HG02642 (cell line): ENCODE results near the gene CD38.
"Not testable (repeated sequence)": the region's sequence is repeated elsewhere in the genome, so short reads cannot be mapped to it uniquely, and the experiment has no call there.

Experiments used
- ATAC-seq: cut with Tn5 transposase; IDR thresholded peaks from one replicate; pipeline ENCODE4 v1.9.1; 2021; ENCODE audit warnings: mild to moderate bottlenecking; ENCODE audit not compliant: unreplicated experiment, poor library complexity

Gene CD38

DNA sequence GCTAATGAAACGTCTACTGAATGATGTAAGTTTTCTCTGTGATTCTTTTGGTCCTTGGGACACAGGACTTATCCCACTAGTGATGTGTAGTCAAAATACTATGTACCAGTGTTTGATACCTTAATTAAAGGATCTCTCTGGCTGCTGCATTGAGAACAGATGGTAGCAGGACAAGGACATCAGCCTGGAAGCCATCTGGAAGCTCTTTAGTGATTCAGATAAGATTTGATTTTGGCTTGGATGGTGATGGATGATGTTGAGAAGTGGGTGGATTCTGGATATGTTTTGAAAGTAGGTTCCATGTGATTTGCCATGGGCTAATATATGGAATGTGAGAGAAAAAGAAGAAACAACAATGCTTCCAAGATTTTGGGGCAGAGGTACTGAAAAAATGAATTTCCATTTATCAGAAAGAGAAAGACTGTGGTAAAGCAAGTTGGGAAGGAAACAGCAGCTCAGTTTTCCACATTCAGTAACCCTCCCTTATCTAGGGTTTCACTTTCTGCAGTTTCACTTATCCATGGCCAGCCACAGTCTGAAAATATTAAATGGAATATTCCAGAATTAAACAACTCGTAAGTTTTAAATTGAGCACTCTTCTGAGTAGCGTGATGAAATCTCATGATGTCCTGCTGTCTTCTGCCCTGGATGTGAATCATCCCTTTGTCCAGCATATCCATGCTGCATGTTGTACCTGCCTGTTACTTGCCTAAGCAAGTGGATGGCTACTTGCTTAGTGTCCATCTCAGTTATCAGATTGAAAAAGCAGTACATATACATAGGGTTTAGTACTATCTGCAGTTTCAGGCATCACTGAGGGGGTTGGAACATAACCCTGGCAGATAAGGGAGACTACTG is 15.6 kb downstream of the CD38 start:
- ATAC-seq, result no peak

DNA sequence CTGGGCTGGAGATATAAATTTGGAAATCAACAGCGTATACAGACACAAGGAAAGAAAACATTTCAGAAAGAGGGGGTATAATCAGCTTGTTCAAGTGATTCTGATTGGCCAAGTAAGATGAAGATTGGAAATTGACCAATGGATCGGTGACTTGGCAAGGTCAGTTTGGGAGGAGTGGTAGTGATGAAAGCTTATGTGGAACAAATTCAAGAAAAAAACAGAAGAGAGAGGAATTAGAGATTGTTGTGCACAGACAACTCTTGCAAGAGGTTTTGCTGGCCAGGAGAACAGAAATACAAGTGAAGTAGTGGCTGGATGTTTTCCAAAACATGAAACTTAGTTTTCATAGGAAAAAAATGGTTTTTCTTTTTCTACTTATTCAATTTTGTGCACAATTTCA is 16.3 kb downstream of the CD38 start:
- no peak for ATAC-seq

DNA sequence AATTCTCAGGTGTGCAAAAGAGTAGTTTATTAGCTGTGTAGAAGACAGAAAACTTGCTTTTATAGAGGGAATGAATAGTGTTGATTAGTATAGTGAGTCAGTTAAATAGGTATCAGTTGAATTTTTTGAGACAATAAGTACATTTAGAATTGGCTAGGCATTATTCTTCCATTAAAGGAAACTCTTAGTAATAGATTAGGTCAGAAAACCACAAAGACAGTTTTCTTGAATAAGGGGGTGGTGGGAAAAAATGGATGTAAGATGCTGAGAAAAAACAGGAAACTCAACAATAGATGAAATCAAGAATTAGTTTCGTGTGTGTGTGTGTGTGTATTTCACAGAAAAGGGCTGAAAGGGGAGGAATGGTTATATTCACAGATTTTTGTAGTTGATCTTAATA is 16.8 kb downstream of the CD38 start:
- no peak for ATAC-seq

DNA sequence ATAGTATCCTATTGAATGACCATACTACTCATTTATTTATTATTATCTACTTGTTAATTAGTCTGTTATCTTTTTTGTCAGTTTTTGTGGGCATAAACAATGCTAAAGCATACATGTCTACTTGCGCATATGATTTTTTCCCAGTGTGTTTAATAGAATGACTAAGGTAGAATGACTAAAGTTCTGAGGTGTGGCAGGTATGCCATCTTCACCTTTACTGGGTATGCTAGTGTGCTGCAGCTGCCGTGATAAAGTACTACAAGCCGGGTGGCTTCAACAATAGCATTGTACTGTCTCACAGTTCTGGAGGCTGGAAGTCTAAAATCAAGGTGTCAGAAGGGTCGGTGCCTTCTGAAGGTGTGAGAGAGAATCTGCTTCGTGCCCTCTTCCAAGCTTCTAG is 19.2 kb downstream of the CD38 start:
- ATAC-seq, result no peak

DNA sequence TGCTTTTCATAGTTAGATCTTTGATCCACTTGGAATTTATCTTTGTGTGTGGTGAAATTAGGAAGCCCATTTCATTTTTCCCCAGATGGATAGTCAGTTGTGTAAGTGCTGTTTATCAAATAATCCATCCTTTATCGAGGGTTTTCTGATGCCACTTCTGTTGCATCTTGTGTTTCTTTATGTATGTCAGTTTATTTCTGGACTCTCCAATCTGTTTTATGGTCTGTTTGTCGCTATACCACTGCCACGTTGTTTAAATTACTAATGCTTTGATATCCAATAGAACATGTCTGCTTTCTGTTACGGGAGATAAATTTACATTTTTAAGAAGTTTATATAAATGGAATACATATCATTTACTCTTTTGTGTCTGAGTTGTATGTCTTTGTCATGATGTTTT is 21.0 kb downstream of the CD38 start:
- no peak for ATAC-seq

DNA sequence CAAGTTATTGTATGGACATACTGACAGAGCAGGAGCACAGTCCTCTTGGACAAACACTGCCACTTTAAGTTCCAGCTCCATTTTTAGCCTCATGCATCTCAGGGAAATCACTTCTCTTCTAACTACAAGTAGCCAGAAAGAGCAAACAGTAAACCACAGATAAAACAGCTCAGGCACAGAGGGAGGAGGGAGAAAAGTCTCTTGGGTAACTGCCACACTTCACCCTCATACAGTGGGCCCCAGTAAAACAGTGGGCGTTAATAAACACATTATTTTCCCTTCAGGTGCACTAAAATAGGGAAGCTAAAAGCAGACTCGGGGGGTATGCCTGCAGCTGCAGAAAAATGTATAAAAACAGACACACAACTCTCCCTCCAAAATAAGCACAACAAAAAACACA is 21.6 kb downstream of the CD38 start:
- ATAC-seq, result no peak

DNA sequence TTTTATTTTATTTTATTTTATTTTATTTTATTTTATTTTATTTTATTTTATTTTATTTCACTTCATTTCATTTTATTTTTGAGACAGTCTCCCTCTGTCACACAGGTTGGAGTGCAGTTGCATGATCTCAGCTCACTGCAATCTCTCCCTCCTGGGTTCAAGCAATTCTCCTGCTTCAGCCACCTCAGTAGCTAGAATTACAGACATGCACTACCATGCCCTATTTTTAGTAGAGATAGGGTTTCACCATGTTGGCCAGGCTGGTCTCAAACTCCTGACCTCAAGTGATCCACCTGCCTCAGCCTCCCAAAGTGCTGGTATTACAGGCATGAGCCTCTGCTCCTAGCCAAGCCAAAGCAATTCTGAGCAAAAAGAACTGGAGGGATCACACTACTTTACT is 24.4 kb downstream of the CD38 start:
- ATAC-seq, result not testable (repeated sequence)

DNA sequence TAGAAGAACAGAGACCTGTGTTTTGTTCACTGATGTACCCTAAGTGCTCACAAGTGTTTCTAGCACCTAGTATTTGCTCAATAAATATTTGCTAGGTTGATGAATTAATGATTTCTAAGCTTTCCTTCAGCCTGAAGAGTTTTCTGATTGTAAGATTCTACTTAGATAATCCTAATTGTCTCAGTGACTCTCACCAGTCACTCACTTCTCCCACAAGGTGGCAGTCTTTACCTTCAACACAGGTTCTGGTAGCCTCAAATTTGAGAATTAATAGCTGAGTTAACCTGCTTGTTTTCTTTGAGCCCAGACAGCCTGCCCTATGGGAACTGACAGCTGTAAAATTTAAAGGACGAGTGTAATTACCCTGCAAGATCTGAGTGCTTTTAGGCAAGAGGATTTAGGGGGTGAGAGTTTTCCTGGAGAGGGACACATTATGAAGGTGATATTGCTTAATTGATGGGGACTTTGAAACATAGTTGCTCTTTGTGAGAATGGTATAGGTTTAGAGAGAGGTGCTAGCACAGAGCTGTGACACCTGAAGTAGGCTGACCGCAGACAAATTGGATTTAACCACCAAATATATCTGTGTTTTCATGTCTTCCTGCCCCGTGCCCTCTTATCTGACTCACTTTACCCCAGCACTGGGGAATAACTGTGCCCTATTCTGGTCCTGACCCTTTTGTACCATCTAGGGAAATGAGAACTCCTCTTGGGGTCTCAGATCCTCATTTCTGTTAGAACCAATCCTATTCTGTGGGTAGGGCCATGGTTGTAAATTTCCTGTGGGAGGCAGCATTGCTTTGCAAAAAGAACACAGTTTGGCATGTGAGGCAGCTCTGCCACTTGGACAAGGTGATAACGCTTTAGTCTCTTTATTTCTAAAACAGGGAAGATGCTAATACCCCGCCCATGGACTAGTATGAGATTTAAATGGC is 27.7 kb downstream of the CD38 start:
- ATAC-seq, result peak; percentile 36

DNA sequence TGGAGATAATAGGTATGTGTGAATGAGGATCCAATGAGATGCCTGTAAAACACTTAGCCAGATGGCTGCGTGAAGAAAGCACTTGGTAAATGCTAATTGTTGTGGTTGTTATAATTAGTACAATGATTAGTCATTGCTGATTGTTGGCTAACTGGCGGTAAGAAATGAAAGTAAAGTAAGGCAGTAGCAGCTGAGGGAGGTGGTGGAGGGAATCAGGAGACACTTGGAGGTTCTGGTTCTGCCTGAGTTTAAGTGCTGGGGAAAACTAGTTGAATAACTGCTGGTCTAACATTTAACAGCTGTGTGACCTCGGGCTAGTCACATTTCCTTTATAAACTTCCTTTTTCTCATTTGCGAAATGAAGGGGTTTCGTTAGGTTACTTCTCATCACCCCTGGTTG is 30.9 kb downstream of the CD38 start:
- ATAC-seq, result peak; percentile 86

DNA sequence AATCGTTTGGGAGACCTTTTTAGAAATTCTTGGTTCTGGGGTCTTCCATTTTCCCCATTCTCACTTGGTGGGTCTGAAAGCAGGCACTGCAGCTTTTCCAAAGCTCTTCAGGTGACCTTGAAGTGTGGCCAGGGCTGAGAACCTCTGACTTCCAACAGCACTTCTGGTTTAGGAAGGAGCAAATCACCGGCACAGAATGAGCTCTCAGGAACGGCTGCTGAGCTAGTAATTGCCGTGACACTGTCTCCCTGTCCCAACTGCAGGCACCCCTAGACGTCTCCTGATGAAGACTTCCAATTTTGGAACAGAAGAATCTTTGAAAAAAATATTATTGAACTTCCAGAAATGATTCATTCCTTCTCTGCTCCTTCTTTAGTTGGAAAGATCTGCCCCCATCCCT is 31.3 kb downstream of the CD38 start:
- ATAC-seq, result peak; percentile 21

DNA sequence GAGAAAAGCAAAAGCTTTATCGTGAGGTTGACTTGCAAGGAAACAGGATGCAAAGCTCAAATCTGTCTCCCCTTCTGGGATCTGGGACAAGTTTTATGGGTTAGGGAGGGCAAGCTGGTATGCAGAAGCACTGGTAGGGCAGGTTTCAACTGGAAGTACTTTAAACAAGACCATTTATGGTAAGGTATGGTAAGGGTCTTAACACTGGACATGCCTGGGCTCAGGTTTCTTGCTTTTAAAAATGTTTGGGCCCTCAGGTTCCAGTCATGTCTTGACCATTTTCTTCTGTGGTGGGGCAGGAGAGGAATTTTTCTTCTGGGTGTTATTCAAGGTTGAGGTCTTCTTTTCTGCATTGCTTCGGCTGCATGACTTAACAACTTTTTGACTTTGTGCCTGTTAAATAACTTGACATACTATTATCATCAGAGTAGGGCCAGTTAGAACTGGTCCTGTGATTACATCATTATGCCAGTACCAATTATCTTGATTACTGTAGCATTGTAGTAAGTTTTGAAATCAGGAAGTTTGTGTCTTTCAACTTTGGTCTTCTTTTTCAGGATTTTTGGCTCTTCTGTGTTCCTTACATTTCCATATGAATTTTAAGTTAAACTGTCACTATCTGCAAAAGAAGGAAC is 33.7 kb downstream of the CD38 start:
- no peak for ATAC-seq

DNA sequence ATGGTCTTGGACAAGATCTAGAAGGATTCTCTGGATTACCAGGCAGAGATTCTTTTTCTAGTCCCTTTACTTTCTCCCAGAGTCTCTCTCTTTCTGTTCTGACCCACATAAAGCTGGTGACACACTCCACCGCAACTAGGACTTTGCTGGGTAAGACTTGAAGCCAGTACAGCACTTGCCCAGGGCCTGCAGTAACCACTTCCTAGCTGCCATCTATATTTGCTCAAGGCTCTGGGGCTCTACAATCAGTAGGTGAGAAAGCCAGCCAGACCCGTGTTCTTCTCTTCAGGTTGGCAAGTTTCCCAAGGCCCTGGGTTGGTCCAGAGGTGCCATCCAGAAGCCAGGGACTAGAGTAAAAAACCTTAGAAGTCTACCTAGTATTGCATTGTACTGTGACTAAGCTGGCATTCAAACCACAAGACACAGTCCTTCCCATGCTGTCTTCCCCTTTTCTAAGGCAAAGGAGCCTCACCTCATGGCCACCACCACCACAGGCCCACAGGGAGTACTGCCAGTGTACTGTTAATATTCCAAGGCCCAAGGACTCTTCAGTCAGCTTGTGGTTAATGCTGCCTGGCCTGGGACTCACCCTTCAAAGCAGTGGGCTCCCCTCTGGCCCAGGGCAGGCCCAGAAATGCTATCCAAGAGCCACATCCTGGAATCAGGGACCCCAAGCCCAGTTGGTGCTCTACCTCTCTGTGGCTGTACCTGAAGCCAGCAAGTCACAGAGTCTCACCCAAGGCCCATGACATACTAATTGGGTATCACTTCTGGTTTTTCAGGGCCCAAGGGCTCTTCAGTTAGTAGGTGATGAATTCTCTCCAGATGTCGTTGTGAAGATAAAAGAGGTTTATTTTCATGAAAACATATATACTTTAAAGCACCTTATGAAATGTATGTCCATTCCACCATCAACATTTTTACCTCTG is 54.7 kb downstream of the CD38 start:
- ATAC-seq, result no peak

DNA sequence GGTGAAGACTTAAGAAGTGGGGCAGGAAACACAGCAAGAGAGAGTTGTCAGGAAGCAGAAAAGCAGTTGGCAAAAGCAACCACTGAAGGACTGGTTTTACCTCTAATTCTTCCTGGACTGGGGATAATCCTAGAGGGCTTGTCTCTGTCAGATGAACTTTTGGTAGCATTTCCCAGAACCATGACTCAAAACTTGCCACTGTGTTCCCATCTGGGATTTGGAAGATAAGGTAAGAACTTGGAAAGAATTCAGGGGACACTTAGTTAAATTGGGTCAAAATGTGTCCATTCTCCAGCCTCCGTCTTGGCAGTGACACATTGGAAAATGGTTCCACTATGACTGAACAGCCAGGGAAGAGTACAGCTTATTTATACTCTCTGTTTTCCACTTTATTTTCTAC is 55.7 kb downstream of the CD38 start:
- no peak for ATAC-seq

DNA sequence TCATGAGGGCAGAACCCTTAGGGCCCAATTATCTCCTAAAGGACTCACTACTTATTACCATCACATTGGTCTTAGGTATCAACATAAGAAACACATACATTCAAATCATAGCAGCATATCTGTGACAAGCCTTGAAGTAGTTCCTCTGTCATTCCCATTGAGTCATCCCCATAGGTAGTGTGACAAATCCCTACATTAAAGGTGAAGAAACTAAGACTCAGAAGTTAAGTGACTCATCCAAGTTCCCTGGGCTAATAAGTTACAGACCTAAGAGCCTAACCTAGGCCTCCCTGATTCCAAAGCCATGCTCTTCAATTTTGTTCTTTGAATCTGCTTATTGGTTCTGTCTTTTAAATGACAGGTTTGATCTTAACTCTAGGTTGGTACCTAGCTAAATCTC is 58.2 kb downstream of the CD38 start:
- peak; percentile 69 for ATAC-seq

DNA sequence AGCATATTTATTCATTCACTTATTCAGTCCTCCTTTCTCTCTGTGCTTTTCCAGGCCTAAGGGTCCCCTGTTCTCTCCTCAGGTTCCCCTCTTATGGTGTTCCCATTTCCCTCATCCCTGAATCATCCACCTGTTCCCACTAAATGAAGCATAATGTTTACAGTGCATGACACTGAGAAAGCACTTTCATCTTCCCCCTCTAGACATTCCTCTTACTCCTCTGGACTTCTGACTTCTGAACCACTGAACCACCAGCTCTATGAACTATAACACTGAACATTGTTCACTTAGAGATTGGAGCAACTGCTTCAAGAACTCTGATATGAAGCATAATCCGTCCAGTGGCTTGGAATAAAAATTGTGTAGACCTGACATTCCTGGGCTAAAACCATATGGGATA is 59.5 kb downstream of the CD38 start:
- no peak for ATAC-seq

DNA sequence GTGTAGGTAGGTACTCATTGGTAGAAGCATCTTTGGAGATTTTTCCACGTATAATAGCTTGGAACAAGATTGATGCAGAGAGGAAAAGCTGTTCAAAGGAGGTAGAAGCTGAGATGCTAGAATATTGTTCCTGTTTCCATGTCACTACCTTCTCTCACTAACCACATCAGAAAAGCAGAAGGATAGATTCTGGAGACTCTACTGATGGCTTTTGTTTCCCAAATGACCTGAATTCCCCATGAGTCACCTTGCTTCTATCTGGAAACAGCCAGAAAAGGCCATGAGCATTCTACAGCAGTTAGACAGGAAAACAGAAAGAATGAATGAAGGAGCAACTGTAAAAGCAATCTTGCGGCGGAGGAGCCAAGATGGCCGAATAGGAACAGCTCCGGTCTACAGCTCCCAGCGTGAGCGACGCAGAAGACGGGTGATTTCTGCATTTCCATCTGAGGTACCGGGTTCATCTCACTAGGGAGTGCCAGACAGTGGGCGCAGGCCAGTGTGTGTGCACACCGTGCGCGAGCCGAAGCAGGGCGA is 63.1 kb downstream of the CD38 start:
- ATAC-seq, result not testable (repeated sequence)

DNA sequence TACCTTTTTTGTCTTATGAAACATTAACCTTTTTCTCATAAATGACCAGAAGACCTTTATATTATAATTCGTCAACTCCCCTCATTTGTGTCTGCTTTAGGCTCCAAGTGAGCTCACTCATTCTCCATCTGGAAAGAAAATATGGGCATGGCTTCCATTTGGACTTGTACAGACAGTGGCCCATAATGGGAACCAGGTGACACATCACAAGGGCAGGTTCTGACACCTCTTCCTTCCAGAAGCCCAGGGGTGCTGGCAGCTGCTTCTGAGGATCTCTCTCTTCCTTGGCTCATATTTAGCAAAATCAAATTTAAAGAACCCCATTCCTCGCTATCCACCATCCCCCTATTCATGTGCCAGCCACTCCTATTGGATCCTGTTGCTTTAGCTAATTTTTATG is 69.6 kb downstream of the CD38 start:
- no peak for ATAC-seq

DNA sequence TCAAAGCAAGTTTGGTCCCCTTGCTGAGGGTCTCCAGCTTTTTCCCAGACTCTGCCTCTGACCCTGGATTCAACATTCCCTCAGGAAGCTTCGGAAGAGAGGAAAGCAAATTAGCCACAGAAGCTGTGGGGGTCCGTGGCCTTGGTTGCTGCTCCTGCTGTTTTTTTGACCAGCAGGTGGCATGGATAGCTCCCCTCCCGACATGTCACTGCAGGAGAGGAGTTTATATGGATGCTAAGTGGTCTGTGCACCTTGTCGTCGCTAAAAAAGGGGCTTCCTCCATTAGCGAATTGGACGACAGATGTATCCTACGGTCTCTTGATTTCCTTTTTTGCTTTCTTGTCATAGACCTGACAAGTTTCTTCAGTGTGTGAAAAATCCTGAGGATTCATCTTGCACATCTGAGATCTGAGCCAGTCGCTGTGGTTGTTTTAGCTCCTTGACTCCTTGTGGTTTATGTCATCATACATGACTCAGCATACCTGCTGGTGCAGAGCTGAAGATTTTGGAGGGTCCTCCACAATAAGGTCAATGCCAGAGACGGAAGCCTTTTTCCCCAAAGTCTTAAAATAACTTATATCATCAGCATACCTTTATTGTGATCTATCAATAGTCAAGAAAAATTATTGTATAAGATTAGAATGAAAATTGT is 70.2 kb downstream of the CD38 start:
- no peak for ATAC-seq

DNA sequence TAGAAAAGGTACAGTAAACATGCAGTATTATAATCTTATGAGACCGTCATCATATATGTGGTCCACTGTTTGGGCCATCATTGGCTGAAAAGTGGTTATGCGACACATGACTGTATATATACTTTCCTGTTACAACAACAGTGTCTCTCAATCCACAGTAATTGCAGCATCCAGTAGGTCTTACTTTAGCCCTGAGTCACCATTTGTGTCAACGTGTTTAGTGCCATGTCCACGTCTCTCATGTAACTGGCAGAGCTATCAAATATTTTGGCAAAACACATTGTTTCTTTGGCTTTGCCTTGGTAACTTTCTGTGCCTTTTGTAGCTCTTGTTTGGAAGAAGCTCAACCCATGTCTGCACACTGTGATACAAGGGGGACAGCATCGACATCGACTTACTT is 73.8 kb downstream of the CD38 start:
- no peak for ATAC-seq
